Adrenal gland (tissue), 5 donors: Measurements from ENCODE around the gene NDUFS2.

Source experiments
- CTCF ChIP-seq, 6 experiments: fragments of 450-650 bp in 4 of 6; fragments of 200-600 bp in 2 of 6; sonication (generic) in 1 of 6; IDR thresholded peaks; 1 replicate in 5 of 6; 2 replicates in 1 of 6; pipeline versions ENCODE4 v1.5.1 to v1.8.0; 2016 to 2021; ENCODE audit warnings: antibody characterized with exemption in 6 of 6, mild to moderate bottlenecking in 2 of 6, moderate library complexity in 1 of 6
- POLR2A ChIP-seq, 2 donors: fragments of 450-650 bp; IDR thresholded peaks; one replicate each; pipeline ENCODE4 v1.6.1; 2017; ENCODE audit warnings: antibody characterized with exemption in 2 of 2, mild to moderate bottlenecking in 2 of 2, moderate library complexity in 1 of 2
- donor health status: DM: no; HTN: no; CAD: no.

- no peak for TF ChIP-seq CTCF (IDR thresholded peaks at IDR 0.05)
- no peak for TF ChIP-seq POLR2A (IDR thresholded peaks at IDR 0.05)
These were observed 27.3 kb upstream of the NDUFS2 start for GRCh38 chr1:161174911-161175310.
